Measurements from ENCODE around the gene CDH4. TPM values are rescaled to one million over a fixed set of nuclear protein-coding genes. Genes with fewer than 3 reads are reported as not detected.

The CDH4 gene
- total RNA-seq, 1 donor from 2014 or later, result 8.3 TPM

GRCh38 chr20:61460261-61461052 is 208.4 kb downstream of the CDH4 start:
- TF ChIP-seq, protein P1, sequence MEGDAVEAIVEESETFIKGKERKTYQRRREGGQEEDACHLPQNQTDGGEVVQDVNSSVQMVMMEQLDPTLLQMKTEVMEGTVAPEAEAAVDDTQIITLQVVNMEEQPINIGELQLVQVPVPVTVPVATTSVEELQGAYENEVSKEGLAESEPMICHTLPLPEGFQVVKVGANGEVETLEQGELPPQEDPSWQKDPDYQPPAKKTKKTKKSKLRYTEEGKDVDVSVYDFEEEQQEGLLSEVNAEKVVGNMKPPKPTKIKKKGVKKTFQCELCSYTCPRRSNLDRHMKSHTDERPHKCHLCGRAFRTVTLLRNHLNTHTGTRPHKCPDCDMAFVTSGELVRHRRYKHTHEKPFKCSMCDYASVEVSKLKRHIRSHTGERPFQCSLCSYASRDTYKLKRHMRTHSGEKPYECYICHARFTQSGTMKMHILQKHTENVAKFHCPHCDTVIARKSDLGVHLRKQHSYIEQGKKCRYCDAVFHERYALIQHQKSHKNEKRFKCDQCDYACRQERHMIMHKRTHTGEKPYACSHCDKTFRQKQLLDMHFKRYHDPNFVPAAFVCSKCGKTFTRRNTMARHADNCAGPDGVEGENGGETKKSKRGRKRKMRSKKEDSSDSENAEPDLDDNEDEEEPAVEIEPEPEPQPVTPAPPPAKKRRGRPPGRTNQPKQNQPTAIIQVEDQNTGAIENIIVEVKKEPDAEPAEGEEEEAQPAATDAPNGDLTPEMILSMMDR (conservative IDR thresholded peaks at IDR 0.05), result no peak

DNA sequence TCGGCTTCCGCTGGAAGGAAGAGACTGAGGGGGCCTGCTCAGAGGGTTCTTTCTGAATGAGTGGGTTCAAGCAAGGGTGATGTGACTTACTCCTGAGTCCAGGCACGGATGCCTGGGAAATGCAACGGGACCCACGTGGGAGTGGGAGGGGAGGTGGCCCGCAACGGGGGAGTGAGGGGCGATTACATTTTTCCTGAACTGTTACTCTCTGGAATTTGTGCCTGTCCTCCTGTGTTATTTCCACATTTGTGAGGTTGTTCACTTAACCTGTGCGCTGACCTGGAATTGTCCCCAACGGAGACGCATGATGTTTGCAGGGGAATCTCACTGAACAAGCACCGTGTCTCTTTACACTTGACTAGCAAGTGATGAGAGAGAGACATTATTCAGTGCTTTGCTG is 209.4 kb downstream of the CDH4 start:
- DNase-seq (ENCODE audit: extremely low spot score, unreplicated experiment), result no peak
- peaks cover 6% of the 10 kb centered on the region for H3K27me3 Mint-ChIP-seq
- H3K4me1 Mint-ChIP-seq (ENCODE audit: unreplicated experiment), result no peaks in the 10 kb centered on the region
- H3K4me3 Mint-ChIP-seq, result no peak overlapping the region
- H3K9me3 Mint-ChIP-seq, result no peaks in the 10 kb centered on the region
- no peak overlapping the region for H3K27ac Mint-ChIP-seq
- no peaks in the 10 kb centered on the region for H3K36me3 Mint-ChIP-seq
- TF ChIP-seq, protein P1 (conservative IDR thresholded peaks at IDR 0.05), result no peak

More at GRCh38 chr20:61460261-61461052, 208.4 kb downstream of the CDH4 start:
- H3K27ac Mint-ChIP-seq, result no peak overlapping the region
- no peaks in the 10 kb centered on the region for H3K36me3 Mint-ChIP-seq
- H3K27me3 Mint-ChIP-seq, result peaks cover 6% of the 10 kb centered on the region
- H3K4me1 Mint-ChIP-seq (ENCODE audit: unreplicated experiment), result no peaks in the 10 kb centered on the region
- no peaks in the 10 kb centered on the region for H3K9me3 Mint-ChIP-seq
- no peak for DNase-seq (ENCODE audit: extremely low spot score, unreplicated experiment)
- H3K4me3 Mint-ChIP-seq, result no peak overlapping the region

- Mint-ChIP-seq H3K4me1 (ENCODE audit: unreplicated experiment) (no peaks in the 10 kb centered on the region), H3K9me3 (peaks cover 5% of the 10 kb centered on the region), H3K27ac (no peak overlapping the region), H3K4me3 (no peak overlapping the region), H3K36me3 (no peaks in the 10 kb centered on the region), H3K27me3 (peaks cover 10% of the 10 kb centered on the region)
- no peak for DNase-seq (ENCODE audit: extremely low spot score, unreplicated experiment)
- TF ChIP-seq, protein P1 (conservative IDR thresholded peaks at IDR 0.05), result no peak
Measured at GRCh38 chr20:61464307-61465303, 212.5 kb downstream of the CDH4 start.

- TF ChIP-seq, protein P1 (conservative IDR thresholded peaks at IDR 0.05), result no peak
- no peak for DNase-seq (ENCODE audit: extremely low spot score, unreplicated experiment)
- H3K4me1 Mint-ChIP-seq (ENCODE audit: unreplicated experiment), result peaks cover 3% of the 10 kb centered on the region
- H3K4me3 Mint-ChIP-seq, result no peak overlapping the region
- peaks cover 8% of the 10 kb centered on the region for H3K9me3 Mint-ChIP-seq
- no peaks in the 10 kb centered on the region for H3K36me3 Mint-ChIP-seq
- no peak overlapping the region for H3K27ac Mint-ChIP-seq
- peaks cover 18% of the 10 kb centered on the region for H3K27me3 Mint-ChIP-seq
Measured at GRCh38 chr20:61475729-61476128, 223.7 kb downstream of the CDH4 start.

- H3K9me3 Mint-ChIP-seq, result peaks cover 8% of the 10 kb centered on the region
- peaks cover 15% of the 10 kb centered on the region for H3K27me3 Mint-ChIP-seq
- H3K4me1 Mint-ChIP-seq (ENCODE audit: unreplicated experiment), result peaks cover 3% of the 10 kb centered on the region
Measured at GRCh38 chr20:61476956-61477355, 224.9 kb downstream of the CDH4 start.

More at GRCh38 chr20:61476956-61477355, 224.9 kb downstream of the CDH4 start:
- H3K4me3 Mint-ChIP-seq, result no peak overlapping the region
- no peaks in the 10 kb centered on the region for H3K36me3 Mint-ChIP-seq
- no peak overlapping the region for H3K27ac Mint-ChIP-seq
- DNase-seq (ENCODE audit: extremely low spot score, unreplicated experiment), result no peak
- TF ChIP-seq, protein P1 (conservative IDR thresholded peaks at IDR 0.05), result no peak
